GM19395 (cell line): ENCODE measurements around the gene BEAN1.
A peak's percentile ranks its signal among the peaks of the same experiment; 100 is the strongest.
"Not testable (repeated sequence)": the region's sequence is repeated elsewhere in the genome, so short reads cannot be mapped to it uniquely, and the experiment has no call there.

Experiments
- ATAC-seq: cut with Tn5 transposase; IDR thresholded peaks from one replicate; pipeline ENCODE4 v1.9.1; 2021; ENCODE audit warnings: mild to moderate bottlenecking, moderate library complexity; ENCODE audit not compliant: unreplicated experiment

BEAN1 gene

GRCh38 chr16:66503030-66503429 is 75.9 kb downstream of the BEAN1 start:
- no peak for ATAC-seq

DNA sequence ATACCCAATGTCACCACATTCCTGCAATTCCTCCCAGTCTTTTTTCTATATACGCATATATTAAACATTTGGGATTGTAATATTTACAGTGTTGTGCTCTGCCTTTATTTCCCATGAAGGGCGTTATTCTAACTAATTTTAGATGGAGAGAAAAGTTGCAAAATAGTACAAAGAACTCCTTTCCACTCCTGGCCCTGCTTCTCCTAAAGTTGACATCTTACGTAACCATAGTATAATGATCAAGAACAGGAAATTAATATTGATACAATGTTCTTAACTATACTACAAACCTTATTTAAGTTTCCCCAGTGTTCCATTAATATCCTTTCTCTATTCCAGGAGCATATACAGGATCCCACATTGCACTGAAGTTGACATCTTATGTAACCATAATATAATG is 76.5 kb downstream of the BEAN1 start:
- no peak for ATAC-seq

GRCh38 chr16:66507731-66508239 is 80.7 kb downstream of the BEAN1 start:
- ATAC-seq = no peak

DNA sequence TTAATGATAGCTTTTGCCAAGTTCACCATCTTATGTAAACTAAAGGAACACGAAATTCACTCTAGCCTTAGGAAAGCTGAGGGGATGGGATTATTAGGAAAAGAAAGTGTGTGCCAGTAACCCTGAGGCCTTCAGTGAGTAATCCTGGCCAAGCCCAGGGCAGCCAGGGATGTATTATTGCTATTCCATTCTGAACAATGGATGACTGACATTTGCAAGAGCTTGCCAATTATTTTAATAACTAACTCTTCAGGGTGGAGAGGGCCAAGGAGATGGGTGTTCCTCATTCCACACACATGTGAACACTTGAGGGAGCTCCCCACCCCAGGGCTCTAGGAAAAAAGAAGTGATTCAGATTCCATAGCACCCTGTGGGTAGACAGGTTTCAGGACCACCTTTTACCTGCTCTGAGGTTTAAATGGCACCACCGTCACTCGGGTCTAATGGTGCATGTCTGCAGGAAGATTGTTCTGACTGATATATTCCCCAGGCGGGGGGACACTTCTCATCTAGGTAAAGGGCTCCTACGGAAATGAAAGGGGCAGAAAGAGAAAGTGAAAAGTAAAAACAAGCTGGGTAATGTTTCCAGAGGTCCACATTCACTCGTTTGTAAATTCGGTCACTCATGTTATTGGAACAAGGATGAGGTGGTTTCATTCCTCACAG is 81.3 kb downstream of the BEAN1 start:
- ATAC-seq = no peak

GRCh38 chr16:66508914-66509496 is 81.9 kb downstream of the BEAN1 start:
- no peak for ATAC-seq

DNA sequence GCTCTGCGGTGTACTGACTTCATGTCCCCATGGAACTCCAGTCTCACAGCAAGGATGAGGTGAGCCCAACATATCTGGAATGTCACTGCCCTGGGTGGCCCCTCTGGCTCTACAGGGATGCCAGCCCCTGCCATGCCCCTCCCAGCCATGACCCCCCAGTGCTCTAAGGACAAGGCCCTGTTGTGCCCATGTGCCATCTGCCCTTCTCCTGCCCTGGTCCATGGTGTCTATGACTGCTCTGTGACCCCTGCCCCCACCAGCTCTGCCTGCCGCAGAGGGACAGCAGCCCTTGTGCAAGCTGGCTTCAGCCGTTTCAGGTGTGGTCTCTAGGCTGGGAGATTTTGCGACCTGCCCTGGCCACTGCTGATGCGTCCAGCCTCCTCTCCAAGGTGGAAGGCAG is 82.5 kb downstream of the BEAN1 start:
- ATAC-seq = no peak

DNA sequence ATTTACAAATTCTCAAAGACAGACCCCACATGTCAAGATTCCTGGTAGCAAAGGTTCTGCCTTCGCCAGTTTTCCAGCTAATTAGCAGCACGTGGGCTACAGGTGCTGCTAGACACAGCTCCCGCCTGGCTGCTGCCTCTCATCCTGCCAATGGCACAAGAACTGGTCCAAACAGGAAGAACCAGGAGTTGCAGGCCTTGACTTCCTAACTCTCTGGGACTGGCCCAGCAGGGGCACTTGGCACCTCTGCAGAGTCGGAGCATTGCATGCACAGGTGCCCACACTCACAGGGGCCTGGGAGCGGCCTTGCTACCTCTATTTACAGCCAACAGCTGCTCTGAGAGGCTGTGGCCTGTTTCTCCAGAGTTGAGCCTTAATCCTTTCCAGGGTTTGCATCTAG is 83.2 kb downstream of the BEAN1 start:
- no peak for ATAC-seq

GRCh38 chr16:66510711-66511601 is 83.9 kb downstream of the BEAN1 start:
- no peak for ATAC-seq

DNA sequence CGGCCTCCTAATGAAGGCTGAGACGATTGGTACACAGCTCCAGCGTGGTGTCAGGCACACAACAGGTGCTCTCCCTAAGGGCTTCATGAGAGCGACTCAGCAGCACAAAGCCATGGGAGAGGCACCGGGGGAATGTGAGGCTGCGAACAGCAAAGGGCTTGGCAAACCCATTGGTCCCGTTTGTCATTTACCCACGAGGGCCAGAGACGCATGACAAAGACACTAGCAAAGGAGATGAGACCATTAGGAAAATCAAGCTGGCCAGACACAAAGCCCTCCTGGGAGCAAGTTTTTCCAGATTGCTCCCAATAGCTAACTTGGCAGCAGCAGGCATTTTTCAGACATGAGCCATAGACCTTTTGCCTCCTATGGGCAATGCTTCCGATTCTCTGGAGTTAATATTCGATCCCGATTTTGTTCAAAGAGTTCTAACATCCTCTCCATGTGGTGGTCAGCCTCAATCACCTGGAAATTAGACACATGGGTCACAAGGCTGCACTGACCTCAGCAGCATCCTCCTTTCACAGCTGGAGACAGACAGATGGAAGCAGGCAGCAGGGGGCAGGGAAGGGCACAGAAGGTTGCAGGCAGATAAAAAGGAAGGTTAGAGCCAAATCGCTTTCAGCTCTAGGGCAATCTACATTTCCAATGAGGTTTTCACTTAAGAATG is 84.6 kb downstream of the BEAN1 start:
- no peak for ATAC-seq

DNA sequence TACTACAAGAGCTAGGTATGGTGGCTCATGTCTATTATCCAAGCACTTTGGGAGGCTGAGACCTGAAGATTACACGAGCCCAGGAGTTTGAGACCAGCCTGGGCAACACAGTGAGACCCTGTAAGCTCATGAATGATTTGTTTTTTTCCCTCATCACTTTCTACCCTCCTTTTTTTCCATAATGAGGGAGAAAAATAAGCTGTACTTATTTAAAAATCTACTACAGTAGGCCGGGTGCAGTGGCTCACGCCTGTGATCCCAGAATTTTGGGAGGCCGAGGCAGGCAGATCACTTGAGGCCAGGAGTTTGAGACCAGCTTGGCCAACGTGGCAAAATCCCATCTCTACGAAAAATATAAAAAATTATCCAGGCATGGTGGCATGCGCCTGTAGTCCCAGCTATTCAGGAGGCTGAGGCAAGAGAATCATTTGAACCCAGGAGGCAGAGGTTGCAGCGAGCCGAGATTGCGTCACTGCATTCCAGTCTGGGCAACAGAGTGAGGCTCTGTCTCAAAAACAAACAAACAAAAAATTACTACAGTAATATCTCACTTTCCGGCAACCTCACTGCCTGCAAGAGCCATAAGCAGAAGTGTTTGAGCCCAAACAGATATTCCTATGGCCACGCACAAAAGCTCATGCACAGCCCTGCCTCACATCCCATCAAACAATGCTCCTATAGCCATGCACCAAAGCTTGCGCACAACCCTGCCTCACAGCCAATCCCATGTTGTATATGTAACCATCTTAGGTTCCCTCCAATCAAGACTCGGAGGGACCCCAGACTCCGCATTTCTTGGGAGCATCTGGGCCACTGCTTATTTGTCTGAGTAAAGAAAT is 85.4 kb downstream of the BEAN1 start:
- no peak for ATAC-seq

- ATAC-seq = no peak
These were observed 86.1 kb downstream of the BEAN1 start for GRCh38 chr16:66513111-66513723.

- not testable (repeated sequence) for ATAC-seq
These were observed 87.3 kb downstream of the BEAN1 start for GRCh38 chr16:66514391-66514790.

DNA sequence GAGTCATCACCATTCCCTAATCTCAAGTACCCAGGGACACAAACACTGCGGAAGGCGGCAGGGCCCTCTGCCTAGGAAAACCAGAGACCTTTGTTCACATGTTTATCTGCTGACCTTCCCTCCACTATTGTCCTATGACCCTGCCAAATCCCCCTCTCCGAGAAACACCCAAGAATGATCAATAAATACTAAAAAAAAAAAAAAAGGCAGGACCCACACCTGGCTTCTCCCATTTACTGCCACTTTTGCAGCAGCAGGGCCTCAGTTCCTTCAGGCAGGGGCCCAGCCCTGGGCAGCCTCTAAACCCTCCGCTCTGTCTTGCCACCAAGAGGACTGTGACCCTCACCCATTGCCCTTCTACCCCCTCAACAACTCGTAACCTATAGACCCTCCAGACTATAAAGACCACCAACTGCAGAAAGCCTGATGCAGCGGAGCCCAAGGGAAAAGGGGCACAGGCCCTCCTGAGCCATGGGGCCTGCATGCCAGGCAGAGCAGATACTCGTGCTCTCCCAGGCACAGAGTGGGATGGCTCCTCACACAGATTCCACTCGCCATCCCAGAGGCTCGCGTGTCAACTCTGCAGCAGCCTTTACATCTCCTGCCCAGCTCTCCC is 88.0 kb downstream of the BEAN1 start:
- not testable (repeated sequence) for ATAC-seq

- no peak for ATAC-seq
These were observed 88.8 kb downstream of the BEAN1 start for GRCh38 chr16:66515596-66516508.

- ATAC-seq = peak; percentile 30
These were observed 89.4 kb downstream of the BEAN1 start for GRCh38 chr16:66516509-66516807.

DNA sequence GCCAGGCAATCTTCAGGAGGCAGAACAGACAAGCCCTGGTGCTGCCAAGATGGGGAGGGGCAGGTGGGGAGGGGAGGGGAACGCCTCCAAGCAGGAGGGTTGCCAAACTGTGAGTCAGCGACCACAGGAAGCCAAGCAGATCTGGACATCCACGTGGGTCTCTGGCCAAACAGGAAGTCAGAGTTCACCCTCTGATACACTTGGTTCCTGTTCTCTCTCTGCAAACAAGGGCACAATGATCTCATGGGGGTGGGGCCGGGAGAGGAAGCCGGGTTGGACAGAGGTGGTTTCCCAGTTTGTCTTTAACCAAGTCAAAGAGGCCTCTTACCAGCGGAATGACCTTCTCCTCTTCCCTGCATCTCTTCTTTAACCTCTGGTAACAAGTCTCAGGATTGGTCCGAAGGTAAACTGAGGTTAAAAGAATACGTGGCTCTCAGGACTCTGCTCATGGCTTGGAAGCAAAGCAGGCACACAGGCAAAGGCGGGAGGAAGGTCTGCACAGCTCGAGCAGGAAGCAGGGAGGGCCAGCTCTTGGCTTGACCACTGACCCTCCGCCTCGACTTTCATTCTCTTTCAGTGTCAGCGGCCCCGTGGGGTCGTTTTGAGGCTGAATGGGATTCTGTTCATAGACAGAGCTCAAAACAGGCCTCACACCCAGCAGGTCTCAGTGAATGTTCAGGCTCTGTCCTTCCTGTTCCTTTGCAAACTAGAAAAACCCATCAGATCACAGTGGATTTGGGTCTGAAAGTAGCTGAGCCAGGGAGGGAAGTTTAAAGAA is 89.9 kb downstream of the BEAN1 start:
- peak; percentile 98 for ATAC-seq

DNA sequence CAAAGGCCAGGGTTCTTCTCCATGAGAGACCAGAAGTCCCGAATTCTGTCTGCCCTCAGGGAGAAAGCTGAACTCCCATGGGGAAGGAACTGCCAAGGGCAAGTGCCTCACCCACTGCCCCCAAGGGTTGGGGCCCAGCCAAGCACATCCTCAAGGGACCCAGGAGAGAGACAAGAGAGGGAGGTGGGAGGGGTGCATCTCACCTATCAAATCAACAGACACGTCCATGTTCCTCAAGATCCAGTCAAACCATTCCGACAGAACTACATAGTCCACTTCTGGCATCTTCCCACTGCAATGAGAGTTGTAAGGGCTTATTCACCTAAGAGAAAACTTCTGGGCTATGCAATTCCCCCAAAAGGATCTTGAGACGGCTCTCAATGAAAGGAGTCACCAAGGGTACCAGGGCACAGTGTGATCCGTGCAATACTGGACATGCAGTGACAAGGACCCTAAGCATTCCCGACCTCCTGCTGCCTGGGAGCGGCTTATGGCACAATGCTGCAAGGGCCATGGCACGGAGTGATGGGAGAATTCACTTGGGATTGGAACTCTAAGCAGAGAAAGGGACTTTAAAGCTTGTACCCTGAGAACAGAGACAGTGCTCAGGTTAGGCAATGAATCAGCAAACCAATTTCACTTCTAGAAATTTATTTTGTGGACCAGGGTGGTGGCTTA is 90.6 kb downstream of the BEAN1 start:
- ATAC-seq = no peak
